HepG2 (cell line): ENCODE measurements around the gene MTOR. TPM values are rescaled to one million over a fixed set of nuclear protein-coding genes. Genes with fewer than 3 reads are reported as not detected.

Experiments
- ETV5 ChIP-seq: IDR thresholded peaks from 2 replicates; pipeline ENCODE4 v1.6.1; 2018; ENCODE audit warnings: missing biosample characterization, missing genetic modification reagents, inconsistent platforms, borderline replicate concordance
- FOXO1 ChIP-seq: sonication (generic); formaldehyde crosslinking; IDR thresholded peaks from 2 replicates; pipeline ENCODE4 v1.4.0; 2020; ENCODE audit warnings: missing genetic modification reagents
- HIVEP1 ChIP-seq: sonication (generic); formaldehyde crosslinking; IDR thresholded peaks from 2 replicates; pipeline ENCODE4 v1.4.0; 2020; ENCODE audit warnings: mild to moderate bottlenecking, missing genetic modification reagents
- HMGXB4 ChIP-seq, 2 experiments: sonication (generic) in 1 of 2; formaldehyde crosslinking in 1 of 2; IDR thresholded peaks; 2 replicates each; pipeline versions ENCODE4 v1.4.0 to v1.6.1; 2018 to 2020; ENCODE audit warnings: missing genetic modification reagents in 2 of 2, borderline replicate concordance in 1 of 2, low read depth in 1 of 2, mild to moderate bottlenecking in 1 of 2, missing biosample characterization in 1 of 2
- HOMEZ ChIP-seq: IDR thresholded peaks from 2 replicates; pipeline ENCODE4 v1.6.1; 2016; ENCODE audit warnings: low read depth
- NCOR1 ChIP-seq: fragments of 200-600 bp; sonication (generic); IDR thresholded peaks from 2 replicates; pipeline ENCODE4 v1.7.0; 2017; ENCODE audit warnings: antibody characterized with exemption, low read length, borderline replicate concordance
- NFE2L1 ChIP-seq: sonication (generic); formaldehyde crosslinking; IDR thresholded peaks from 2 replicates; pipeline ENCODE4 v1.4.0; 2020; ENCODE audit warnings: missing genetic modification reagents, mild to moderate bottlenecking, borderline replicate concordance
- NFIC ChIP-seq: IDR thresholded peaks from 2 replicates; pipeline ENCODE4 v1.6.1; 2012; ENCODE audit warnings: mild to moderate bottlenecking, low read length, inconsistent platforms
- PHB2 ChIP-seq: fragments of 450-650 bp; IDR thresholded peaks from 2 replicates; pipeline ENCODE4 v1.6.1; 2018; ENCODE audit not compliant: partially characterized antibody
- SMAD3 ChIP-seq: sonication (generic); formaldehyde crosslinking; IDR thresholded peaks from 2 replicates; pipeline ENCODE4 v1.4.0; 2020; ENCODE audit warnings: missing genetic modification reagents
- SMAD9 ChIP-seq: sonication (generic); formaldehyde crosslinking; IDR thresholded peaks from 2 replicates; pipeline ENCODE4 v1.5.1; 2020; ENCODE audit warnings: mild to moderate bottlenecking, missing genetic modification reagents
- SRF ChIP-seq: IDR thresholded peaks from 2 replicates; pipeline ENCODE4 v1.6.1; 2011; ENCODE audit warnings: mild to moderate bottlenecking, low read depth, low read length, moderate library complexity
- ZBTB38 ChIP-seq: sonication (generic); formaldehyde crosslinking; IDR thresholded peaks from 2 replicates; pipeline ENCODE4 v1.5.1; 2020; ENCODE audit warnings: mild to moderate bottlenecking, missing genetic modification reagents
- ZBTB40 ChIP-seq, 2 experiments: fragments of 450-650 bp in 1 of 2; sonication (generic) in 1 of 2; formaldehyde crosslinking in 1 of 2; IDR thresholded peaks; 2 replicates each; pipeline versions ENCODE4 v1.6.1 to v1.8.0; 2016 to 2022; ENCODE audit warnings: antibody characterized with exemption in 1 of 2, mild to moderate bottlenecking in 1 of 2, missing genetic modification reagents in 1 of 2
- ZBTB7B ChIP-seq: sonication (generic); formaldehyde crosslinking; IDR thresholded peaks from 2 replicates; pipeline ENCODE4 v1.4.0; 2020; ENCODE audit warnings: missing genetic modification reagents
- ZFP36L2 ChIP-seq: sonication (generic); formaldehyde crosslinking; IDR thresholded peaks from 2 replicates; pipeline ENCODE4 v1.4.0; 2020; ENCODE audit warnings: missing genetic modification reagents
- ZNF136 ChIP-seq: sonication (generic); formaldehyde crosslinking; IDR thresholded peaks from 2 replicates; pipeline ENCODE4 v1.8.1; 2022; ENCODE audit warnings: low read depth, mild to moderate bottlenecking, moderate library complexity, missing genetic modification reagents
- polyA plus RNA-seq, 8 experiments: library from polyadenylated mRNA; depleted of rRNA in 3 of 8; stranded (reverse) in 7 of 8; unstranded in 1 of 8; fragments of >200 nt; fragmentation: Illumina TruSeq in 4 of 8; extraction: Trizol in 4 of 8; gene quantifications; 2 replicates each; pipeline versions ENCODE4 v1.2.1 to v1.2.3, GENCODE V29; 2011 to 2016; ENCODE audit warnings: low read depth in 4 of 8, missing spikeins in 1 of 8, mixed read lengths in 1 of 8; ENCODE audit not compliant: insufficient read depth in 1 of 8
- total RNA-seq, 5 experiments: library from RNA; depleted of rRNA; stranded (reverse); fragments of >200 nt; fragmentation: Illumina TruSeq; extraction: Trizol; gene quantifications; 2 replicates each; pipeline ENCODE4 v1.2.3, GENCODE V29; 2016; ENCODE audit warnings: low read depth in 1 of 5

MTOR gene
- total and polyA plus RNA-seq, 2 of the 13 experiments (the other 11 are each of a cell fraction or from before 2014, with no cell fraction given): 24.6 to 34.6 TPM

GRCh38 chr1:11059968-11060830 is 202.2 kb downstream of the MTOR start, which contains the start of gene SRM (continued):
- TF ChIP-seq ZBTB40 (IDR thresholded peaks at IDR 0.05) (no peak), ZBTB40 (CRISPR knock-in tag; IDR thresholded peaks at IDR 0.05) (no peak), ETV5 (peak; percentile 42; the same call in 1 of the 2 replicates), ZNF136 (CRISPR knock-in tag) (no peak), NFE2L1 (CRISPR knock-in tag) (no peak), FOXO1 (no peak), ZFP36L2 (CRISPR knock-in tag) (no peak), HMGXB4 (CRISPR knock-in tag; IDR thresholded peaks at IDR 0.05; ENCODE audit: borderline replicate concordance in 1 of 2, low read depth in 1 of 2) (no peak), NFIC (no peak), NCOR1 (no peak), HOMEZ (CRISPR knock-in tag) (no peak), ZBTB38 (CRISPR knock-in tag) (no peak), ZBTB7B (CRISPR knock-in tag) (no peak), HIVEP1 (no peak), PHB2 (no peak), SMAD9 (no peak), SRF (no peak), SMAD3 (CRISPR knock-in tag) (no peak)
